ENCODE measurements around the gene UBA5. TPM values are rescaled to one million over a fixed set of nuclear protein-coding genes. Genes with fewer than 3 reads are reported as not detected.
A peak's percentile ranks its signal among the peaks of the same experiment; 100 is the strongest.

UBA5 gene
- total and polyA plus RNA-seq, 2 of the 13 experiments (the other 11 are each of a cell fraction or from before 2014, with no cell fraction given) = 30.2 to 46.8 TPM

DNA sequence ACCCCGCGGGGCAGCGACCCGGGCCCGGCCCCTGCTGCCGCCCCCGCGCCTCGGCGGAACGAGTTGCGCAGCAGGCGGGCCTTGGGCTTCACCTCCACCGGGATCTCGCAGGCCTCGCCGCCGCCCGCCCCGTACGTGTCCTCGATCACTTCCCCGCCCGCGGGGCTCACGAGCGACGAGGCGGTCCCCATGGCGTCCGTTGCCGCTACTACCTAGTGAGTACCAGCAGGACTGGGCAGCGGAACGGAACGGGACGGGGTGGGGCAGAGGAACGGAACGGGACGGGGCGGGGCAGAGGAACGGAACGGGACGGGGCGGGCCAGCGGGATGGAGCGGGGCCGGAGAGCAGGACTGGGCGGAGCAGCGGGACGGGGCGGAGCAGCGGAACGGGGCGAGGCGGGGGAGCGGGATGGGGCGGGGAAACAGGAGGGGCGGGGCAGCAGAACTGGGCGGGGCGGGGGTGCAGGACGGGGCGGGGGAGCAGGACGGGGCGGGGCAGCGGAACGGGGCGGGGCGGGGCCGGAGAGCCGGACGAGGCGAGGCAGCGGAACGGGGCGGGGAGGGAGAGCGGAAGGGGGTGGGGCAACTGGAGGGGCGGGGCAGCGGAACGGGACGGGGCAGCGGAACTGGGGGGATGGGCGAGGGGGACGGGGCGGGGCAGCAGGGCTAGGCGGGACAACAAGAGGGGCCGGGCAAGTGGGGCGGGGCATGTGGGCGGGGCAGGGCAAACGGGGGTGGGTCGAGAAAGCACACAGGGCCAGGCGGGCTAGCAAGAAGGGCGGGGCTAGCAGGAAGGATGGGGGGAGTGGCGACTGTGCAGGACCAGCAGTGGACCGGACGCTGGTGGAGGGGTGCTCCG lies 62.3 kb downstream of the UBA5 start, which contains the start of gene NPHP3 (continued):
- TF ChIP-seq, protein P1, sequence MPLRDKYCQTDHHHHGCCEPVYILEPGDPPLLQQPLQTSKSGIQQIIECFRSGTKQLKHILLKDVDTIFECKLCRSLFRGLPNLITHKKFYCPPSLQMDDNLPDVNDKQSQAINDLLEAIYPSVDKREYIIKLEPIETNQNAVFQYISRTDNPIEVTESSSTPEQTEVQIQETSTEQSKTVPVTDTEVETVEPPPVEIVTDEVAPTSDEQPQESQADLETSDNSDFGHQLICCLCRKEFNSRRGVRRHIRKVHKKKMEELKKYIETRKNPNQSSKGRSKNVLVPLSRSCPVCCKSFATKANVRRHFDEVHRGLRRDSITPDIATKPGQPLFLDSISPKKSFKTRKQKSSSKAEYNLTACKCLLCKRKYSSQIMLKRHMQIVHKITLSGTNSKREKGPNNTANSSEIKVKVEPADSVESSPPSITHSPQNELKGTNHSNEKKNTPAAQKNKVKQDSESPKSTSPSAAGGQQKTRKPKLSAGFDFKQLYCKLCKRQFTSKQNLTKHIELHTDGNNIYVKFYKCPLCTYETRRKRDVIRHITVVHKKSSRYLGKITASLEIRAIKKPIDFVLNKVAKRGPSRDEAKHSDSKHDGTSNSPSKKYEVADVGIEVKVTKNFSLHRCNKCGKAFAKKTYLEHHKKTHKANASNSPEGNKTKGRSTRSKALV (CRISPR knock-in tag; IDR thresholded peaks at IDR 0.05) = no peak
- TF ChIP-seq MED13 (CRISPR knock-in tag; IDR thresholded peaks at IDR 0.05) (peak; percentile 45; the same call in 1 of the 2 replicates), FOXK1 (CRISPR knock-in tag; IDR thresholded peaks at IDR 0.05; ENCODE audit: borderline replicate concordance, low read depth) (no peak), JUNB (CRISPR knock-in tag; IDR thresholded peaks at IDR 0.05; ENCODE audit: borderline replicate concordance) (0 out of 2 replicates have a peak, but pooled peaks have one; percentile 22), ZSCAN21 (CRISPR knock-in tag; IDR thresholded peaks at IDR 0.05; ENCODE audit: borderline replicate concordance) (peak; percentile 79), ZNF737 (CRISPR knock-in tag; IDR thresholded peaks at IDR 0.05; ENCODE audit: borderline replicate concordance) (no peak), RCOR2 (CRISPR knock-in tag; IDR thresholded peaks at IDR 0.05) (no peak), FOXO1 (CRISPR knock-in tag; IDR thresholded peaks at IDR 0.05) (no peak), ZNF83 (CRISPR knock-in tag; IDR thresholded peaks at IDR 0.05; ENCODE audit: borderline replicate concordance) (0 out of 2 replicates have a peak, but pooled peaks have one; percentile 68), ZNF570 (CRISPR knock-in tag; IDR thresholded peaks at IDR 0.05; ENCODE audit: borderline replicate concordance) (no peak), POLR2AphosphoS2 (IDR thresholded peaks at IDR 0.05; ENCODE audit: low read depth, low read length) (no peak), POLR2G (IDR thresholded peaks at IDR 0.05; ENCODE audit: low read depth, low read length) (peak; percentile 63), ZFY (CRISPR knock-in tag; IDR thresholded peaks at IDR 0.05) (peak; percentile 92), EED (CRISPR knock-in tag; IDR thresholded peaks at IDR 0.05) (no peak), NCOA5 (CRISPR knock-in tag; IDR thresholded peaks at IDR 0.05) (no peak), ZNF605 (CRISPR knock-in tag; IDR thresholded peaks at IDR 0.05) (no peak)
- TF ChIP-seq, protein P2, sequence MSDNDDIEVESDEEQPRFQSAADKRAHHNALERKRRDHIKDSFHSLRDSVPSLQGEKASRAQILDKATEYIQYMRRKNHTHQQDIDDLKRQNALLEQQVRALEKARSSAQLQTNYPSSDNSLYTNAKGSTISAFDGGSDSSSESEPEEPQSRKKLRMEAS (IDR thresholded peaks at IDR 0.05) = peak; percentile 26; the same call in 1 of the 2 replicates
- TF ChIP-seq, protein P3, sequence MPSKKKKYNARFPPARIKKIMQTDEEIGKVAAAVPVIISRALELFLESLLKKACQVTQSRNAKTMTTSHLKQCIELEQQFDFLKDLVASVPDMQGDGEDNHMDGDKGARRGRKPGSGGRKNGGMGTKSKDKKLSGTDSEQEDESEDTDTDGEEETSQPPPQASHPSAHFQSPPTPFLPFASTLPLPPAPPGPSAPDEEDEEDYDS (CRISPR knock-in tag; IDR thresholded peaks at IDR 0.05) = peak; percentile 44; the same call in 1 of the 2 replicates
- TF ChIP-seq, protein P4, sequence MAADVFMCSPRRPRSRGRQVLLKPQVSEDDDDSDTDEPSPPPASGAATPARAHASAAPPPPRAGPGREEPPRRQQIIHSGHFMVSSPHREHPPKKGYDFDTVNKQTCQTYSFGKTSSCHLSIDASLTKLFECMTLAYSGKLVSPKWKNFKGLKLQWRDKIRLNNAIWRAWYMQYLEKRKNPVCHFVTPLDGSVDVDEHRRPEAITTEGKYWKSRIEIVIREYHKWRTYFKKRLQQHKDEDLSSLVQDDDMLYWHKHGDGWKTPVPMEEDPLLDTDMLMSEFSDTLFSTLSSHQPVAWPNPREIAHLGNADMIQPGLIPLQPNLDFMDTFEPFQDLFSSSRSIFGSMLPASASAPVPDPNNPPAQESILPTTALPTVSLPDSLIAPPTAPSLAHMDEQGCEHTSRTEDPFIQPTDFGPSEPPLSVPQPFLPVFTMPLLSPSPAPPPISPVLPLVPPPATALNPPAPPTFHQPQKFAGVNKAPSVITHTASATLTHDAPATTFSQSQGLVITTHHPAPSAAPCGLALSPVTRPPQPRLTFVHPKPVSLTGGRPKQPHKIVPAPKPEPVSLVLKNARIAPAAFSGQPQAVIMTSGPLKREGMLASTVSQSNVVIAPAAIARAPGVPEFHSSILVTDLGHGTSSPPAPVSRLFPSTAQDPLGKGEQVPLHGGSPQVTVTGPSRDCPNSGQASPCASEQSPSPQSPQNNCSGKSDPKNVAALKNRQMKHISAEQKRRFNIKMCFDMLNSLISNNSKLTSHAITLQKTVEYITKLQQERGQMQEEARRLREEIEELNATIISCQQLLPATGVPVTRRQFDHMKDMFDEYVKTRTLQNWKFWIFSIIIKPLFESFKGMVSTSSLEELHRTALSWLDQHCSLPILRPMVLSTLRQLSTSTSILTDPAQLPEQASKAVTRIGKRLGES (CRISPR knock-in tag; IDR thresholded peaks at IDR 0.05; ENCODE audit: borderline replicate concordance) = no peak
- TF ChIP-seq, protein P5, sequence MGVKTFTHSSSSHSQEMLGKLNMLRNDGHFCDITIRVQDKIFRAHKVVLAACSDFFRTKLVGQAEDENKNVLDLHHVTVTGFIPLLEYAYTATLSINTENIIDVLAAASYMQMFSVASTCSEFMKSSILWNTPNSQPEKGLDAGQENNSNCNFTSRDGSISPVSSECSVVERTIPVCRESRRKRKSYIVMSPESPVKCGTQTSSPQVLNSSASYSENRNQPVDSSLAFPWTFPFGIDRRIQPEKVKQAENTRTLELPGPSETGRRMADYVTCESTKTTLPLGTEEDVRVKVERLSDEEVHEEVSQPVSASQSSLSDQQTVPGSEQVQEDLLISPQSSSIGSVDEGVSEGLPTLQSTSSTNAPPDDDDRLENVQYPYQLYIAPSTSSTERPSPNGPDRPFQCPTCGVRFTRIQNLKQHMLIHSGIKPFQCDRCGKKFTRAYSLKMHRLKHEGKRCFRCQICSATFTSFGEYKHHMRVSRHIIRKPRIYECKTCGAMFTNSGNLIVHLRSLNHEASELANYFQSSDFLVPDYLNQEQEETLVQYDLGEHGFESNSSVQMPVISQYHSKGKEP (CRISPR knock-in tag; IDR thresholded peaks at IDR 0.05) = peak; percentile 46; the same call in 1 of the 2 replicates
- TF ChIP-seq, protein P6, sequence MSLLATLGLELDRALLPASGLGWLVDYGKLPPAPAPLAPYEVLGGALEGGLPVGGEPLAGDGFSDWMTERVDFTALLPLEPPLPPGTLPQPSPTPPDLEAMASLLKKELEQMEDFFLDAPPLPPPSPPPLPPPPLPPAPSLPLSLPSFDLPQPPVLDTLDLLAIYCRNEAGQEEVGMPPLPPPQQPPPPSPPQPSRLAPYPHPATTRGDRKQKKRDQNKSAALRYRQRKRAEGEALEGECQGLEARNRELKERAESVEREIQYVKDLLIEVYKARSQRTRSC (CRISPR knock-in tag; IDR thresholded peaks at IDR 0.05; ENCODE audit: low read depth) = no peak

Measured in HepG2 (cell line).